C4-2B (cell line): Measurements from ENCODE around the gene RAMP3.

Source experiments
- H3K27ac ChIP-seq: fragments of 450-650 bp; 2 replicates; pipeline ENCODE4 v1.5.1; 2017
- CTCF ChIP-seq: fragments of 450-650 bp; conservative IDR thresholded peaks from 2 replicates; pipeline ENCODE4 v1.5.1; 2017; ENCODE audit warnings: mild to moderate bottlenecking
- ZFX ChIP-seq: fragments of 450-650 bp; IDR thresholded peaks from 2 replicates; pipeline ENCODE4 v1.6.1; 2017

RAMP3 gene

GRCh38 chr7:45174966-45175765, 17.6 kb downstream of the RAMP3 start:
- no peak for TF ChIP-seq CTCF
- TF ChIP-seq ZFX, result no peak
- no peak overlapping the region for H3K27ac ChIP-seq

- H3K27ac ChIP-seq, result no peak overlapping the region
- TF ChIP-seq CTCF (no peak), ZFX (no peak)
Observed at GRCh38 chr7:45176091-45176490, 18.5 kb downstream of the RAMP3 start.

GRCh38 chr7:45176886-45177731, 19.5 kb downstream of the RAMP3 start:
- TF ChIP-seq CTCF, result no peak
- TF ChIP-seq ZFX, result no peak
- H3K27ac ChIP-seq, result no peak overlapping the region

- no peak for TF ChIP-seq ZFX
- TF ChIP-seq CTCF, result no peak
Observed at GRCh38 chr7:45177801-45178200, 20.2 kb downstream of the RAMP3 start.

GRCh38 chr7:45178241-45179225, 20.9 kb downstream of the RAMP3 start:
- TF ChIP-seq ZFX (no peak), CTCF (no peak)
- H3K27ac ChIP-seq, result no peak overlapping the region

More at GRCh38 chr7:45177801-45178200, 20.2 kb downstream of the RAMP3 start:
- no peak overlapping the region for H3K27ac ChIP-seq

GRCh38 chr7:45179666-45180065, 22.1 kb downstream of the RAMP3 start:
- TF ChIP-seq ZFX (no peak), CTCF (no peak)

More at GRCh38 chr7:45179666-45180065, 22.1 kb downstream of the RAMP3 start:
- H3K27ac ChIP-seq, result no peak overlapping the region
